GM12878 (cell line): ENCODE results near the gene DHX57. TPM values are rescaled to one million over a fixed set of nuclear protein-coding genes. Genes with fewer than 3 reads are reported as not detected.

Experiments used
- ATAC-seq: fragments of 200-7000 bp; cut with Tn5 transposase; 3 replicates; pipeline ENCODE4 v1.9.1; 2020; ENCODE audit warnings: mild to moderate bottlenecking, moderate library complexity
- BruUV-seq: library from RNA; stranded (reverse); fragments of 400-500 nt; replicated peaks from 2 replicates; lab custom pipeline; 2021; lab: Mats Ljungman, UMichigan
- CTCF ChIA-PET: fragments of 300-600 bp; sonication (Branson Sonifier 250); formaldehyde crosslinking; extraction: SDS; loops from one replicate; lab custom pipeline; 2021; ENCODE audit warnings: inconsistent platforms; lab: Yijun Ruan, JAX
- POLR2A ChIA-PET: fragments of 350-600 bp; formaldehyde crosslinking; extraction: SDS; loops from one replicate; lab custom pipeline; 2021; ENCODE audit warnings: inconsistent platforms; lab: Charles Lee
- RAD21 ChIA-PET: fragments of 300-600 bp; sonication (Branson Sonifier 250); formaldehyde crosslinking; loops from one replicate; lab custom pipeline; 2023; ENCODE audit warnings: antibody characterized with exemption; ENCODE audit not compliant: unreplicated experiment; lab: Charles Lee
- SMC1A ChIA-PET: fragments of 300-600 bp; sonication (Branson Sonifier 250); formaldehyde crosslinking; loops from one replicate; lab custom pipeline; 2023; ENCODE audit not compliant: unreplicated experiment, uncharacterized antibody; lab: Charles Lee
- DNase-seq: peaks from one replicate; pipeline ENCODE4 v3.0.0-alpha.2; 2011; ENCODE audit warnings: low read depth, low spot score
- FAIRE-seq: peaks from 3 replicates; lab custom pipeline; 2011; peaks lifted over from hg19 to GRCh38; lab: Jason Lieb, UNC
- H2AFZ ChIP-seq: 2 replicates; pipeline ENCODE4 v1.6.0; 2011; ENCODE audit warnings: low read depth, low read length, control low read depth; ENCODE audit not compliant: control insufficient read depth
- H3K27ac ChIP-seq: 2 replicates; pipeline ENCODE4 v1.5.1; 2011; ENCODE audit warnings: control low read depth; ENCODE audit not compliant: control insufficient read depth, insufficient read depth
- H3K27me3 ChIP-seq, 2 experiments: replicated peaks in 1 of 2; 2 replicates each; pipeline versions ENCODE4 v1.6.0 to v1.6.1; 2011; ENCODE audit warnings: low read length in 1 of 2; ENCODE audit not compliant: control insufficient read depth in 2 of 2, insufficient read depth in 2 of 2
- H3K36me3 ChIP-seq, 2 experiments: 2 replicates each; pipeline ENCODE4 v1.5.1; 2011; ENCODE audit warnings: low read length in 1 of 2; ENCODE audit not compliant: control insufficient read depth in 2 of 2, insufficient read depth in 2 of 2
- H3K4me1 ChIP-seq: 2 replicates; pipeline ENCODE4 v1.6.1; 2011; ENCODE audit warnings: mild to moderate bottlenecking, low read length, moderate library complexity, mixed read lengths; ENCODE audit not compliant: control insufficient read depth, insufficient read depth
- H3K4me2 ChIP-seq: 2 replicates; pipeline ENCODE4 v1.6.0; 2011; ENCODE audit warnings: control low read depth; ENCODE audit not compliant: control insufficient read depth, insufficient read depth
- H3K4me3 ChIP-seq: fragments of 200-600 bp; sonication (generic); 2 replicates; pipeline ENCODE4 v1.5.1; 2016
- H3K79me2 ChIP-seq: 2 replicates; pipeline ENCODE4 v1.6.0; 2011; ENCODE audit warnings: low read length; ENCODE audit not compliant: control insufficient read depth, insufficient read depth
- H3K9ac ChIP-seq: 2 replicates; pipeline ENCODE4 v1.8.0; 2011; ENCODE audit warnings: low read length, control low read depth, mixed read lengths; ENCODE audit not compliant: control insufficient read depth, insufficient read depth
- H3K9me3 ChIP-seq: replicated peaks from 3 replicates; pipeline ENCODE4 v1.5.1; 2011; ENCODE audit warnings: mild to moderate bottlenecking, low read length; ENCODE audit not compliant: control insufficient read depth, insufficient read depth
- H4K20me1 ChIP-seq: 2 replicates; pipeline ENCODE4 v1.6.0; 2011; ENCODE audit not compliant: control insufficient read depth, insufficient read depth
- IKZF2 ChIP-seq, 2 experiments: fragments of 450-650 bp; IDR thresholded peaks; 2 replicates each; pipeline ENCODE4 v1.6.1; 2017; ENCODE audit warnings: mild to moderate bottlenecking in 2 of 2, moderate library complexity in 2 of 2
- NFYA ChIP-seq: IDR thresholded peaks from 2 replicates; pipeline ENCODE4 v1.6.1; 2011; ENCODE audit warnings: low read depth, mild to moderate bottlenecking, low read length, improper control_type of control experiment, borderline replicate concordance
- RCOR1 ChIP-seq: conservative IDR thresholded peaks from 2 replicates; pipeline ENCODE4 v1.6.1; 2012; ENCODE audit warnings: low read depth, low read length, improper control_type of control experiment
- TCF12 ChIP-seq: IDR thresholded peaks from 2 replicates; pipeline ENCODE4 v1.6.1; 2011; ENCODE audit warnings: low read depth, mild to moderate bottlenecking, low read length
- WRNIP1 ChIP-seq: IDR thresholded peaks from 2 replicates; pipeline ENCODE4 v1.6.1; 2011; ENCODE audit warnings: low read depth, low read length, improper control_type of control experiment, borderline replicate concordance
- YBX1 ChIP-seq: fragments of 450-650 bp; IDR thresholded peaks from 2 replicates; pipeline ENCODE4 v1.6.1; 2016; ENCODE audit warnings: antibody characterized with exemption
- ZNF274 ChIP-seq: IDR thresholded peaks from one replicate; pipeline ENCODE4 v1.8.0; 2011; ENCODE audit not compliant: insufficient read length, insufficient read depth
- ZNF384 ChIP-seq: IDR thresholded peaks from 2 replicates; pipeline ENCODE4 v1.6.1; 2012; ENCODE audit warnings: low read depth, mild to moderate bottlenecking, low read length, improper control_type of control experiment, borderline replicate concordance
- in situ Hi-C: fragments of 300-500 bp; cut with MboI; formaldehyde crosslinking; loops from 9 replicates; pipeline ENCODE4 v1.14.3; 2018; ENCODE audit warnings: mixed read lengths
- intact Hi-C: fragments of 100-400 bp; cut with micrococcal nuclease; formaldehyde crosslinking; loops from one replicate; pipeline ENCODE4 v1.14.2; 2022; ENCODE audit not compliant: unreplicated experiment
- polyA plus RNA-seq, 11 experiments: library from polyadenylated mRNA; depleted of rRNA in 4 of 11; unstranded in 6 of 11; stranded (reverse) in 5 of 11; fragments of >200 nt; fragmentation: Nextera tagmentation in 4 of 11; fragmentation: Illumina TruSeq in 1 of 11; extraction: Ambion mirVana in 4 of 11; extraction: Trizol in 1 of 11; gene quantifications; 1 replicate in 1 of 11; 2 replicates in 10 of 11; pipeline versions ENCODE4 v1.2.1 to v1.2.3, GENCODE V29; 2011 to 2016; ENCODE audit warnings: inconsistent platforms in 2 of 11, missing spikeins in 2 of 11, low read depth in 1 of 11
- total RNA-seq, 4 experiments: library from RNA; depleted of rRNA in 3 of 4; stranded (reverse); fragments of >200 nt in 3 of 4; fragmentation: Illumina TruSeq in 1 of 4; extraction: Trizol in 1 of 4; gene quantifications; 2 replicates each; pipeline versions ENCODE4 v1.2.1 to v1.2.3, GENCODE V29; 2013 to 2021
- TF ChIP-seq, protein P1 (sequence below): fragments of 450-650 bp; IDR thresholded peaks from 2 replicates; pipeline ENCODE4 v1.6.1; 2016; ENCODE audit warnings: mild to moderate bottlenecking, moderate library complexity, borderline replicate concordance

Gene DHX57
- total and polyA plus RNA-seq, 10 of the 15 experiments (the other 5 are each of a cell fraction or from before 2014, with no cell fraction given) = 6.5 to 18.0 (median 15.8) TPM

DNA sequence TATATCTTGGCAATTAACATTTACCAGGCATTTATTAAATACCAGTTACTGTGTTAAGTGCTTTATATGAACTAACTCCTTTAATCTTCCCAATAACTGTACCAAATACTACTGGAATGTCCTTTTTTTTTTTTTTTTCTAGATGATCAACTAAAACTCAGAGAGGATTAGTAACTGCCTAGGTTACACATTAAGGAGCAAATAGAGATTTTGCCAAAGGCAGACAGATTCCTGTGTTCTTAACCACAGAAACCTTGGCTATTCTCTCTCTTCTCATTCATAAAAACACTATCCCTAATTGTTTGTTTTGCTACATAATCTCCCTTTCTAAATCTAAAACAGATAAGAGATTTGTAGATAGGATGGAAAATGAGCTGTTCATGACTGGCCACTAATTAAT is 13.3 kb downstream of the DHX57 start:
- no peak for DNase-seq
- FAIRE-seq = no peak
- H3K27me3 ChIP-seq = no peaks in the 10 kb centered on the region
- H3K9me3 ChIP-seq = no peaks in the 10 kb centered on the region; the same call in 2 of the 3 replicates
- in situ Hi-C loops = no loop called here
- no peak overlapping the region for H3K4me3 ChIP-seq
- intact Hi-C loops = no loop called here
- BruUV-seq = no TSS peak
- H3K27ac ChIP-seq = no peak overlapping the region
- no peak overlapping the region for H2AFZ ChIP-seq
- POLR2A ChIA-PET = no interaction called here
- no peak overlapping the region for H3K9ac ChIP-seq
- RAD21 ChIA-PET = no interaction called here
- H3K36me3 ChIP-seq = peaks cover 0 to 6% of the 10 kb centered on the region in 2 experiments; a peak in 3 of 4 replicates
- SMC1A ChIA-PET = no interaction called here
- no peaks in the 10 kb centered on the region for H3K79me2 ChIP-seq
- H4K20me1 ChIP-seq = no peaks in the 10 kb centered on the region
- ATAC-seq = no peak
- no peaks in the 10 kb centered on the region for H3K4me1 ChIP-seq
- TF ChIP-seq ZNF274 = no peak
- no peak for TF ChIP-seq WRNIP1
- no peak for TF ChIP-seq YBX1
- TF ChIP-seq RCOR1 = no peak
- TF ChIP-seq, protein P1, sequence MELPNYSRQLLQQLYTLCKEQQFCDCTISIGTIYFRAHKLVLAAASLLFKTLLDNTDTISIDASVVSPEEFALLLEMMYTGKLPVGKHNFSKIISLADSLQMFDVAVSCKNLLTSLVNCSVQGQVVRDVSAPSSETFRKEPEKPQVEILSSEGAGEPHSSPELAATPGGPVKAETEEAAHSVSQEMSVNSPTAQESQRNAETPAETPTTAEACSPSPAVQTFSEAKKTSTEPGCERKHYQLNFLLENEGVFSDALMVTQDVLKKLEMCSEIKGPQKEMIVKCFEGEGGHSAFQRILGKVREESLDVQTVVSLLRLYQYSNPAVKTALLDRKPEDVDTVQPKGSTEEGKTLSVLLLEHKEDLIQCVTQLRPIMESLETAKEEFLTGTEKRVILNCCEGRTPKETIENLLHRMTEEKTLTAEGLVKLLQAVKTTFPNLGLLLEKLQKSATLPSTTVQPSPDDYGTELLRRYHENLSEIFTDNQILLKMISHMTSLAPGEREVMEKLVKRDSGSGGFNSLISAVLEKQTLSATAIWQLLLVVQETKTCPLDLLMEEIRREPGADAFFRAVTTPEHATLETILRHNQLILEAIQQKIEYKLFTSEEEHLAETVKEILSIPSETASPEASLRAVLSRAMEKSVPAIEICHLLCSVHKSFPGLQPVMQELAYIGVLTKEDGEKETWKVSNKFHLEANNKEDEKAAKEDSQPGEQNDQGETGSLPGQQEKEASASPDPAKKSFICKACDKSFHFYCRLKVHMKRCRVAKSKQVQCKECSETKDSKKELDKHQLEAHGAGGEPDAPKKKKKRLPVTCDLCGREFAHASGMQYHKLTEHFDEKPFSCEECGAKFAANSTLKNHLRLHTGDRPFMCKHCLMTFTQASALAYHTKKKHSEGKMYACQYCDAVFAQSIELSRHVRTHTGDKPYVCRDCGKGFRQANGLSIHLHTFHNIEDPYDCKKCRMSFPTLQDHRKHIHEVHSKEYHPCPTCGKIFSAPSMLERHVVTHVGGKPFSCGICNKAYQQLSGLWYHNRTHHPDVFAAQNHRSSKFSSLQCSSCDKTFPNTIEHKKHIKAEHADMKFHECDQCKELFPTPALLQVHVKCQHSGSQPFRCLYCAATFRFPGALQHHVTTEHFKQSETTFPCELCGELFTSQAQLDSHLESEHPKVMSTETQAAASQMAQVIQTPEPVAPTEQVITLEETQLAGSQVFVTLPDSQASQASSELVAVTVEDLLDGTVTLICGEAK = no peak
- TF ChIP-seq TCF12 = no peak
- TF ChIP-seq NFYA = no peak
- TF ChIP-seq ZNF384 = no peak
- no peak for TF ChIP-seq IKZF2 (IDR thresholded peaks at IDR 0.05)
- no peak overlapping the region for H3K4me2 ChIP-seq
- CTCF ChIA-PET = no interaction called here
